HepG2 (cell line): ENCODE measurements around the gene NUDT22. TPM values are rescaled to one million over a fixed set of nuclear protein-coding genes. Genes with fewer than 3 reads are reported as not detected.
A peak's percentile ranks its signal among the peaks of the same experiment; 100 is the strongest.

Experiments
- CAMTA2 ChIP-seq: sonication (generic); formaldehyde crosslinking; IDR thresholded peaks from 2 replicates; pipeline ENCODE4 v1.4.0; 2020; ENCODE audit warnings: mild to moderate bottlenecking, missing genetic modification reagents, borderline replicate concordance
- DRAP1 ChIP-seq: IDR thresholded peaks from 2 replicates; pipeline ENCODE4 v1.6.1; 2016; ENCODE audit warnings: missing genetic modification reagents, missing compliant biosample characterization
- E2F2 ChIP-seq: sonication (generic); formaldehyde crosslinking; IDR thresholded peaks from 2 replicates; pipeline ENCODE4 v1.4.0; 2020; ENCODE audit warnings: missing genetic modification reagents, borderline replicate concordance
- GPN1 ChIP-seq: sonication (generic); formaldehyde crosslinking; IDR thresholded peaks from 2 replicates; pipeline ENCODE4 v1.5.1; 2020; ENCODE audit warnings: missing genetic modification reagents, borderline replicate concordance
- GZF1 ChIP-seq: sonication (generic); formaldehyde crosslinking; IDR thresholded peaks from 2 replicates; pipeline ENCODE4 v1.5.1; 2020; ENCODE audit warnings: mild to moderate bottlenecking, missing genetic modification reagents
- HNF4A ChIP-seq: sonication (generic); formaldehyde crosslinking; IDR thresholded peaks from 2 replicates; pipeline ENCODE4 v1.4.0; 2020; ENCODE audit warnings: missing genetic modification reagents
- ISX ChIP-seq: sonication (generic); formaldehyde crosslinking; conservative IDR thresholded peaks from 2 replicates; pipeline ENCODE4 v1.5.0; 2020; ENCODE audit warnings: missing genetic modification reagents
- NAIF1 ChIP-seq: sonication (generic); formaldehyde crosslinking; IDR thresholded peaks from 2 replicates; pipeline ENCODE4 v1.5.0; 2020; ENCODE audit warnings: mild to moderate bottlenecking, missing genetic modification reagents, borderline replicate concordance
- PRDM4 ChIP-seq: sonication (generic); formaldehyde crosslinking; IDR thresholded peaks from 2 replicates; pipeline ENCODE4 v1.9.0; 2021; ENCODE audit warnings: missing genetic modification reagents, borderline replicate concordance
- SP1 ChIP-seq, 2 experiments: fragments of 450-650 bp in 1 of 2; sonication (generic) in 1 of 2; formaldehyde crosslinking in 1 of 2; IDR thresholded peaks; 2 replicates each; pipeline versions ENCODE4 v1.4.0 to v1.6.1; 2016 to 2020; ENCODE audit warnings: missing genetic modification reagents in 1 of 2
- STAG1 ChIP-seq: sonication (generic); formaldehyde crosslinking; IDR thresholded peaks from 2 replicates; pipeline ENCODE4 v1.4.0; 2020; ENCODE audit warnings: missing genetic modification reagents
- ZBTB38 ChIP-seq: sonication (generic); formaldehyde crosslinking; IDR thresholded peaks from 2 replicates; pipeline ENCODE4 v1.5.1; 2020; ENCODE audit warnings: mild to moderate bottlenecking, missing genetic modification reagents
- ZFP91 ChIP-seq: sonication (generic); formaldehyde crosslinking; IDR thresholded peaks from 2 replicates; pipeline ENCODE4 v1.9.0; 2022; ENCODE audit warnings: missing genetic modification reagents, mild to moderate bottlenecking, borderline replicate concordance
- ZFYVE20 ChIP-seq: sonication (generic); formaldehyde crosslinking; IDR thresholded peaks from 2 replicates; pipeline ENCODE4 v1.8.0; 2023; ENCODE audit warnings: low read depth, mild to moderate bottlenecking, moderate library complexity, missing genetic modification reagents, borderline replicate concordance
- ZMAT5 ChIP-seq: sonication (generic); formaldehyde crosslinking; IDR thresholded peaks from 2 replicates; pipeline ENCODE4 v1.5.0; 2020; ENCODE audit warnings: mild to moderate bottlenecking, low read depth, missing genetic modification reagents, borderline replicate concordance
- ZNF552 ChIP-seq: sonication (generic); formaldehyde crosslinking; IDR thresholded peaks from 2 replicates; pipeline ENCODE4 v1.9.0; 2022; ENCODE audit warnings: missing genetic modification reagents, mild to moderate bottlenecking, borderline replicate concordance
- ZNF557 ChIP-seq: sonication (generic); formaldehyde crosslinking; IDR thresholded peaks from 2 replicates; pipeline ENCODE4 v1.4.0; 2020; ENCODE audit warnings: missing genetic modification reagents
- ZNF580 ChIP-seq: IDR thresholded peaks from 2 replicates; pipeline ENCODE4 v1.6.1; 2016; ENCODE audit warnings: low read depth, borderline replicate concordance
- ZNF770 ChIP-seq: sonication (generic); formaldehyde crosslinking; IDR thresholded peaks from 2 replicates; pipeline ENCODE4 v1.5.0; 2020; ENCODE audit warnings: mild to moderate bottlenecking, missing genetic modification reagents
- polyA plus RNA-seq, 8 experiments: library from polyadenylated mRNA; depleted of rRNA in 3 of 8; stranded (reverse) in 7 of 8; unstranded in 1 of 8; fragments of >200 nt; fragmentation: Illumina TruSeq in 4 of 8; extraction: Trizol in 4 of 8; gene quantifications; 2 replicates each; pipeline versions ENCODE4 v1.2.1 to v1.2.3, GENCODE V29; 2011 to 2016; ENCODE audit warnings: low read depth in 4 of 8, missing spikeins in 1 of 8, mixed read lengths in 1 of 8; ENCODE audit not compliant: insufficient read depth in 1 of 8
- total RNA-seq, 5 experiments: library from RNA; depleted of rRNA; stranded (reverse); fragments of >200 nt; fragmentation: Illumina TruSeq; extraction: Trizol; gene quantifications; 2 replicates each; pipeline ENCODE4 v1.2.3, GENCODE V29; 2016; ENCODE audit warnings: low read depth in 1 of 5

NUDT22 gene
- total and polyA plus RNA-seq, 2 of the 13 experiments (the other 11 are each of a cell fraction or from before 2014, with no cell fraction given), result 33.5 to 39.8 TPM

- no peak for TF ChIP-seq ZNF770
- TF ChIP-seq ZNF557, result no peak
- TF ChIP-seq ZNF580 (CRISPR knock-in tag), result no peak
- no peak for TF ChIP-seq PRDM4
- no peak for TF ChIP-seq STAG1
- 0 out of 2 replicates have a peak, but pooled peaks have one; percentile 70 for TF ChIP-seq ZBTB38
- TF ChIP-seq ZNF552 (CRISPR knock-in tag), result peak; percentile 35; the same call in 1 of the 2 replicates
- no peak for TF ChIP-seq ISX (CRISPR knock-in tag)
- no peak for TF ChIP-seq CAMTA2
- TF ChIP-seq DRAP1 (CRISPR knock-in tag), result peak; percentile 11; the same call in 1 of the 2 replicates
- no peak for TF ChIP-seq NAIF1 (CRISPR knock-in tag)
- no peak for TF ChIP-seq E2F2 (CRISPR knock-in tag)
- TF ChIP-seq GPN1 (CRISPR knock-in tag), result no peak
- TF ChIP-seq SP1 (IDR thresholded peaks at IDR 0.05), result no peak
- peak; percentile 46; the same call in 1 of the 2 replicates for TF ChIP-seq SP1 (CRISPR knock-in tag; IDR thresholded peaks at IDR 0.05)
- TF ChIP-seq GZF1 (CRISPR knock-in tag), result no peak
- peak; percentile 99 for TF ChIP-seq ZFP91 (CRISPR knock-in tag)
- TF ChIP-seq ZMAT5 (CRISPR knock-in tag), result no peak
- no peak for TF ChIP-seq HNF4A (CRISPR knock-in tag)
- TF ChIP-seq ZFYVE20, result peak; percentile 37; the same call in 1 of the 2 replicates
Measured at GRCh38 chr11:64246871-64247728, 21.0 kb downstream of the NUDT22 start, which contains the start of gene PPP1R14B (continued).
